Measurements from ENCODE around the gene NCK2.
"Not testable (repeated sequence)": the region's sequence is repeated elsewhere in the genome, so short reads cannot be mapped to it uniquely, and the experiment has no call there.

Gene NCK2

DNA sequence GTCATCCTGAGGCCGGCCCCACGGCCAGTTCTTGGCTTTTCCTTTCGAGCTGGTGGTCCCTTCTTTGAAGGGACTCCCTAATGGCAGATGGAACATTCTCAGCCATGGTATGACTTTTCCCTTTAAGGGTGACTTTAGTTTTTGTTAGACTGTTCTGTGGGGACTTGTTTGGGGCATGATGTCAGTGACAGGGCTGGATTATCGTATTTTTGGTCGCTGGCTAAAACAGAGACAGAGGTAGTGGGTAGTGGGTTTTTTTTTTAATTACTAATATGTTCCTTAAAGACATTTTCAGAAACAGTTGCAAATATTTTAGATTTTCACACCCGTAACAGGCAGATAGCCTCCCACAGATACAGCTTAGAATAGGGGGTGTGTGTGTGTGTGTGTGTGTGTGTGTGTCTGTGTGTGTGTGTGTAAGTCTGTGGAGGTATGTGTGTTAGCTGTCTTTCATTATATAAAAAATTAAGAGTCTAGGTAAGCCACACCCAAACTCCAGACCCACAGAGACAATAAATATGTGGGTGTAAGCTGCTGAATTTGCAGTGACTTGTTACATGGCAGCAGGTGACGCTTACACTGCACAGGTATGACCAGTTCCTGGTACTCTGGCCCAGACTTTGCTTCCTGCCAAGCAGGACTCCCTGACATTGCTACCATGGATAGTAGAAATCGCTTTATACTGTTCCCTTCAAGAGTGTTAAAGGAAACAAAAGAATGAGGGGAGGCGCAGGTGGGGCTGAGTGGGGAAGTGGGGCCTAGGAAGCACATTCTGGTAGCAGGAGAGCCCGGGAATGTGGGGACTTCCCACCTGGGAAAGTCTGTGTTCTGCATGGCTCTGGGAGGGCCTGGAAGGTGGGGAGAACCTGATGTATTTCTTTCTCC is 20.9 kb downstream of the NCK2 start:
- in situ Hi-C loops (cut with HindIII; ENCODE audit: low sequenced_read_pairs) = no loop called here
- DNase-seq (ENCODE audit: low read depth, low spot score) = no peak
- H3K4me3 ChIP-seq (ENCODE audit: low read depth, low read length) = no peak overlapping the region
- TF ChIP-seq, protein P1, sequence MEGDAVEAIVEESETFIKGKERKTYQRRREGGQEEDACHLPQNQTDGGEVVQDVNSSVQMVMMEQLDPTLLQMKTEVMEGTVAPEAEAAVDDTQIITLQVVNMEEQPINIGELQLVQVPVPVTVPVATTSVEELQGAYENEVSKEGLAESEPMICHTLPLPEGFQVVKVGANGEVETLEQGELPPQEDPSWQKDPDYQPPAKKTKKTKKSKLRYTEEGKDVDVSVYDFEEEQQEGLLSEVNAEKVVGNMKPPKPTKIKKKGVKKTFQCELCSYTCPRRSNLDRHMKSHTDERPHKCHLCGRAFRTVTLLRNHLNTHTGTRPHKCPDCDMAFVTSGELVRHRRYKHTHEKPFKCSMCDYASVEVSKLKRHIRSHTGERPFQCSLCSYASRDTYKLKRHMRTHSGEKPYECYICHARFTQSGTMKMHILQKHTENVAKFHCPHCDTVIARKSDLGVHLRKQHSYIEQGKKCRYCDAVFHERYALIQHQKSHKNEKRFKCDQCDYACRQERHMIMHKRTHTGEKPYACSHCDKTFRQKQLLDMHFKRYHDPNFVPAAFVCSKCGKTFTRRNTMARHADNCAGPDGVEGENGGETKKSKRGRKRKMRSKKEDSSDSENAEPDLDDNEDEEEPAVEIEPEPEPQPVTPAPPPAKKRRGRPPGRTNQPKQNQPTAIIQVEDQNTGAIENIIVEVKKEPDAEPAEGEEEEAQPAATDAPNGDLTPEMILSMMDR (IDR thresholded peaks at IDR 0.05; ENCODE audit: low read depth, low read length) = no peak

DNA sequence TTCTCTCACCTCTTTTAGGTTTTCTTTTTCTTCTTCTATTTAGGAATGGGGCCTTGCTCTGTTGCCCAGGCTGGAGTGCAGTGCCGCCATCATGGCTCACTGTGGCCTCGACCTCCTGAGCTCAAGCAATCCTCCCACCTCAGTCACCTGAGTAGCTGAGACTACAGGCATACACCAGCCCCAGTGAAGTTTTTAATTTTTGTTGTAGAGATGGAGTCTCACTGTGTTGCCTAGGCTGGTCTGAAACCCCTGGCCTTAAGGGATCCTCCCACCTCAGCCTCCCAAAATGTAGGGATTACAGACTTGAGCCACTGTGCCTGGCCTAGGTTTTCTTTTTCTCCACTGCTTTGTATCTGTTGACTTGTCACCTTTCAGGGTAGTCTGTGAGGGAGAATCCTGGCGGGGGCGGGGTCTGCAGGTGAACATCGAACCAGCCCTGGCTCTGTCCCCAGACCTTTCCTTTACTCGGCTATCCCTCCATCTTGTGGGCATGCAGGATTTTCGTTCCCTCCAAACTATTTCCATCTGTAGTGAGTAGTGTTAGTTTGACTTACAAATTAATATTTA is 21.7 kb downstream of the NCK2 start:
- TF ChIP-seq, protein P1 (IDR thresholded peaks at IDR 0.05; ENCODE audit: low read depth, low read length) = no peak
- H3K4me3 ChIP-seq (ENCODE audit: low read depth, low read length) = no peak overlapping the region
- in situ Hi-C loops (cut with HindIII; ENCODE audit: low sequenced_read_pairs) = no loop called here
- no peak for DNase-seq (ENCODE audit: low read depth, low spot score)

DNA sequence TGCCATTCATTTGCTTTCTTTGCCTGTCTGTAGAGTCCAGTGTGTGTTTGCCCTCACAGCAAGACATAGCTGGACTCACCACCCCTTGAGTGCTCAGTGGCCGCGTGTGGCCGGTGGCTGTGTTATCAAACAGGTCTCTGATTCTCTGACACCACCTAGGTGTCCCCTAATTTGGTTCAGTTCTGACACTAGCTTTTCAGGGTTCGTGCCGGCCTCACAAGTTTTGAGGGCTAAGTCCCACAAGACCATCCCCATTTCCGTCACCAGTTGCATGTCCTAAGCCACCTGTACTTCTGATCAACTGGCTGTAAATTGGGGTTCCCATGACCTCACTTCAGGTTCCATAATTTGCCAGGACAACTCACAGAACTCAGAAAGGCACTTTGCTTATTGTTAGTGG is 23.5 kb downstream of the NCK2 start:
- no peak for DNase-seq (ENCODE audit: low read depth, low spot score)
- in situ Hi-C loops (cut with HindIII; ENCODE audit: low sequenced_read_pairs) = no loop called here
- TF ChIP-seq, protein P1 (IDR thresholded peaks at IDR 0.05; ENCODE audit: low read depth, low read length) = no peak
- H3K4me3 ChIP-seq (ENCODE audit: low read depth, low read length) = no peak overlapping the region

DNA sequence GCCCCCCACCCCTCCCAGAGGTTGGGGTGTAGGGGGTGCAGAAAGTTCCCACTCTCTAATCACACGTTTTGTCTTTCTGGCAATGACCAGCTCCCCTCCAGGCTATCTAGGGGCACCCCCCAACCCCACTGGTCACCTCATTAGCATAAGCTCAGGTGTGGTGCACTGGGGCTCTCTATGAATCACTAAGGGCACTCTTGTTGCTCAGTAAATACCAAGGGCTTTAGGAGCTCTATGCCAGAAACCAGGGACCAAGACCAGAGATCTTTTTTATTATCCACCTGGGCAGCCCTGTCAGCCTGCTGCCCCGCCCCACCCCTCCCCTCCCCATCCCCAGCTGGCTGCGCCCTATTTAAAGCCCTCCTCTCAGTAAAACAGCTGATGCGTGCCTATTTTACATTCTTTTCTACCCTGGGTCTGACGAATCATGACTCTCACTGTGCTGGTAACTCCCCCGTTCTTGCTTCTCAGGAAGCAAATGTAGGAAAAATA is 24.3 kb downstream of the NCK2 start:
- in situ Hi-C loops (cut with HindIII; ENCODE audit: low sequenced_read_pairs) = no loop called here
- peak; percentile 58 for DNase-seq (ENCODE audit: low read depth, low spot score)
- TF ChIP-seq, protein P1 (IDR thresholded peaks at IDR 0.05; ENCODE audit: low read depth, low read length) = no peak
- no peak overlapping the region for H3K4me3 ChIP-seq (ENCODE audit: low read depth, low read length)

DNA sequence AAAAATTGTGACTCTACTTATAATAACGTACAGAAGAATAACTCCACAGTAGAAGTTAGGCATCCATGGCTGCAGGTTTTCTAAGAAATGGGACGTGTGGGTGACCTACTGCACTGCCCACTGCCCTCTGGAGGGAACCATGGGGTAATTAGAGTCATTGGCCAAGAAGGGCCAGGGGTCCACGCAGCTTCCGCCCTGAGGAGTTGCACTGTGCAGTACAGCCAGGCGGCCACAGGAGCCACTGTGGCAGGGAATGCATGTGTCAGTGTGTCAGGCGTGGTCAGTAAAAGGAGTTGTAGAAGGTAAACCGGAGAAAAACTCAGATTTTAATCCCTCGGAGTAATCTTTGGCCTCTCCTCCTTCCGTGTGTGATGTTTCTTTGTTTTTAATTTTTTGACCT is 24.8 kb downstream of the NCK2 start:
- TF ChIP-seq, protein P1 (IDR thresholded peaks at IDR 0.05; ENCODE audit: low read depth, low read length) = peak; percentile 31
- peak; percentile 16 for DNase-seq (ENCODE audit: low read depth, low spot score)
- in situ Hi-C loops (cut with HindIII; ENCODE audit: low sequenced_read_pairs) = no loop called here
- no peak overlapping the region for H3K4me3 ChIP-seq (ENCODE audit: low read depth, low read length)

DNA sequence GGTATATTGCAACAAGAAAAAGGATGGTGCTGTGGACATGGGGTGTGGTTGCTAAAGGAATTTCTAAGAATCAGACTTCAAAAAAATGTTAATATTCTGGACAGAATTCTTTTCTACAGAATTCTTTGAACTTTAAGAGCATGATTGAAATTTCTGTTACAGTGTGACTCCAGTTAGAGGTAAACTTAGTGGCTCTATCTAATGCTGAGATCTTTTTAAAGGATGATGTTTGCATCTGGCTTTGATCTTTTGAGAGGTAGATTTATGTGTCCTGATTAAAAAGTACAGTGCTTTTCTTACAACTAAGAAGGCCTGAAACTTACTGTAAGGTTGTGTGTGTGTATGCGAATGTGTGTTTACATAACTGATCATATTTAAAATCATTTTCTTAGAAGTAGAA is 25.4 kb downstream of the NCK2 start:
- TF ChIP-seq, protein P1 (IDR thresholded peaks at IDR 0.05; ENCODE audit: low read depth, low read length) = no peak
- no peak for DNase-seq (ENCODE audit: low read depth, low spot score)
- in situ Hi-C loops (cut with HindIII; ENCODE audit: low sequenced_read_pairs) = no loop called here
- H3K4me3 ChIP-seq (ENCODE audit: low read depth, low read length) = no peak overlapping the region

DNA sequence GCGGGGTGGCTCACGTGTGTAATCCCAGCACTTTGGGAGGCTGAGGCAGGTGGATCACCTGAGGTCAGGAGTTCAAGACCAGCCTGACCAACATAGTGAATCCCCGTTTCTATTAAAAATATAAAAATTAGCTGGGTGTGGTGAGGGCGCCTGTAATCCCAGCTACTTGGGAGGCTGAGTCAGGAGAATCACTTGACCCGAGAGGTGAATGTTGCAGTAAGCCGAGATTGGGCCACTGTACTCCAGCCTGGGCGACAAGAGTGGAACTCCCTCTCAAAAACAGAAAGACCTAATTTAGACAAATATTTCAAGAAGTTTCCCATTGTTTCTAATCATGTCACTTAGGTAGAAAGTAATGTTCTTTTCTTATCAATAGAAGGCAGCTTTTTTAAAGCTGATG is 26.6 kb downstream of the NCK2 start:
- DNase-seq (ENCODE audit: low read depth, low spot score); in situ Hi-C loops (cut with HindIII; ENCODE audit: low sequenced_read_pairs); H3K4me3 ChIP-seq (ENCODE audit: low read depth, low read length): not testable (repeated sequence)

Measured in astrocyte of the spinal cord (primary cell).